GM19025 (cell line): Measurements from ENCODE around the gene KCNA1.
"Not testable (repeated sequence)": the region's sequence is repeated elsewhere in the genome, so short reads cannot be mapped to it uniquely, and the experiment has no call there.

Experiments
- ATAC-seq: cut with Tn5 transposase; IDR thresholded peaks from one replicate; pipeline ENCODE4 v1.9.1; 2021; ENCODE audit warnings: mild to moderate bottlenecking, low read depth, moderate library complexity; ENCODE audit not compliant: unreplicated experiment

Gene KCNA1

DNA sequence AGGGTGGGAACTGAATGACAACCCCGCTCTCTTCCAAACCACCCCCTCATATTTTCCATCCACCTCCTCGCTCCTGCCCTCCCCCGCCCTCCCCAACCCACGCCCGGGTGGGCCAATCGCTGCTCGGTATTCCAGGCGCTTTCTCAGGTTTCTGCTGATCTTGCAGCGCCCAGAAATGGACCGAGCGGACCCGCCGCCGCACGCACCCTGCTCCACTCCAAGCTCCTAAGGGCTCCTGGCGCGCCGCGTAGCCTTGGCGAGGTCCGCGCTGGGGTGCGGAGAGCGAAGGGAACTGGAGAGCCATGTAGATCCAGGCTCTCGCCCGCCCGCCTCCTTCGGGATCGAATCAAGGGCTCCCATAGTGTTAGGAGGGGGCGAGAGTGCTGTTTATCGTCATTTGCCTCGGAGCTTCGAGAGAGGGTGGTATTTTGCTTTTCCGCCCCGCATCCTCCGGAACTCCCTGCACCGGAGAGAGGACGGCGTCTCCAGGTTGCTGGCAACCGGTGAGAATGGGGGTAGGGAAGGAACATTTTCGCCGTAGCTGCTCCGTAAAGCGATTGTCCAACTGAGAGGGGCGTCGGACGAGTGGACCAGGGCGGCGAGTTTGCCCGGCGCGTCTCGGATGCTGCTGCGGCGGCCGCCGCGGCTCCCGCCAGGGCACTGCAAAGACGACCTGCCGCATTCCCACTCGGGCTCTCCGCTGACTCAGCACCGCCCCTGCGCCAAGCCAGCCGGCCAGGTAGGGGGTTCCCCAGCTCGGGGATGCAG, at the start of gene KCNA1:
TSS of gene KCNA1 (plus strand) at position 172 of the 768 bp plus-strand sequence. CDS start 1,474 bp downstream, outside the sequence.
- no peak for ATAC-seq

DNA sequence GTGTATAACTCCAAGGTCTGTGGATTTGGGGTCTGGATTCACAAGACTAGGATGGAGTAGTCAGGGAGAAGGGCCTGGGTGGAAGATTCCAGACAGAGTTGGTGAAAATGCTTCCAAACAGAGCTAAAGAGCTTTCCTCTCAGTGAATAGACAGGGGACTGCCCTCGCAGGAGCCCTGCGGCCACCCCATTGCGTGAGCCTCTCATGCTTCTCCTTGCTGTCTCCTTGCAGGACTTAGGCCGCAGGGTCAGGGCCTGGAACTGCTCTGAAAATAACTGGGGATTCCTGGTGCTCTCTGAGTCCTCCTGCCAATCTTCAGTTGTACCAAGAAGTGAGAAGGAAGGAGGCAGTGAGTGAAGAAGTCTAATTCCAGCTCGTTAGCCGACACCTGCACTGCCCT, 49.0 kb upstream of the KCNA1 start:
- ATAC-seq: no peak

DNA sequence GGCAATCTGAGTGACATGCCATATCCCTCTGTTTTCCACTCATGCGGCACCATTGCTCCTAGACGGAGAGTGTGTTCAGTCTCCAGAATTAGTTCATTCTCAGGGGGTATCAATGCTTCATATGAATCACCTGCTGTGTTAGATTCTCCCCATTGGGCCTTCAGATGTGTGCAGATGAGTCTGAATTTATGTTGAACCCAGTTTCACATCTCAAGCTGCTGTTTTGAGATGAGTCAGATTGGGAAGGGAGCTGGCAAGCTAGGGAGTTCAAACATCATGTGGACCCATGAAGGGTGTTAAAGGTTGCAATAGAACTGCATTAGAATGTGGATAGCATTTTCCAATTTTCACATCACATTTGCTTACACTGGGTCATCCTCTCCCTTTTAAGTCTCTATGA, 46.9 kb upstream of the KCNA1 start:
- ATAC-seq: no peak

DNA sequence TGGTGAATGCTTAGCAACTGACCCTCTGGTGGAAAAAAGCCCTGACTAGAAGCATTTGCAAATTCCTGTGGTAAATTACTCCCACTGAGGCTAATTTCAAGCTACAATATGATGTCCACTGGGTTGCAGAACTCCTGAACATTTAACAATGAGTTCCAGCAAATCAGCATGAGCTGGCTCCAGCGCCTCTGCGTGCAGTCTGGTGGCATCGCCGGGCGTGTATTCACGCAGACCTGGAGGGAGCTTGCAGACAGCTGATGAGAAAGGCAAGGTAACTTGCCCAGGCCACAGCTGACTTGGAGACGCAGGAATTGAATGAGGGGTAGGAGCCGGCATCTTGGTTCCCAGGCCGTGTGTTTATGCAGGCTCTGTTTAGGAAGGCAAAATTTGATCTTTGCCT, 45.1 kb upstream of the KCNA1 start:
- no peak for ATAC-seq

DNA sequence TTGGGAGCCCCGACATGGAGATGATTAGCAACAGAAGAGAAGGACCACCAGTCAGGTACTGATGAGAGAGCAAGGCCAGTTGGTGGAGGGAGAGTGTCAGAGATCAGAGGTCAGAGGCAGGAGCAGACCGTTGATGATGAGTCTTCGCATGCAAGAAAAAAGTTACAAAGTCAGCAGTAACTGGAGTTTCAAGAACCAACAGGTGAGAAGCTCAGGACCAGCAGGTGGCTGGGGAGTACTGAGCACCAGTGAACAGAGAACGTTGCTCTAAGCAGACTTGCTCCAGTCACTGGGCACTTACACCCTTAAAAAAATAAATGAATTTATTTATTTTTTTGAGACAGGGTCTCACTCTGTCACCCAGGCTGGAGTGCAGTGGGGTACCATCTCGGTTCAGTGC, 44.5 kb upstream of the KCNA1 start:
- ATAC-seq: no peak

DNA sequence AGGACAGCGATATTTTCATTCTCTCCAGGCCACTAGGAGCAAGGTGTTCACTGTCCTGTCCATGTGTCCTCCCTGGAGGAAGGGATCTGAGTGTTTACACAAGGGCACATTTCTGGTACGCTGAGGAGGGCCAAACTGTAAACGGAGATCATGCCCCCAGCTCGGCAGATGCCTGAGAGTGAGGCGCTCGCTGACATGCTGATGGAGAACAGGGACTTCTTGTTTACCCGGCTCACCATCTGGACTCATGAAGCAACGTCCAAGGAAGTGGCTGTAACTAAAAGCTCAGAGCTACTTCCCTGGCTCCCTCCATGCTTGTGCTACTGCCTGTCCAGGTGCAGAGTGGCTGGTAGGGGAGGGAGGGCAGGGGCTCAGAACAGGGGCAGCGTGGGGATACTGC, 43.4 kb upstream of the KCNA1 start:
- ATAC-seq: no peak

DNA sequence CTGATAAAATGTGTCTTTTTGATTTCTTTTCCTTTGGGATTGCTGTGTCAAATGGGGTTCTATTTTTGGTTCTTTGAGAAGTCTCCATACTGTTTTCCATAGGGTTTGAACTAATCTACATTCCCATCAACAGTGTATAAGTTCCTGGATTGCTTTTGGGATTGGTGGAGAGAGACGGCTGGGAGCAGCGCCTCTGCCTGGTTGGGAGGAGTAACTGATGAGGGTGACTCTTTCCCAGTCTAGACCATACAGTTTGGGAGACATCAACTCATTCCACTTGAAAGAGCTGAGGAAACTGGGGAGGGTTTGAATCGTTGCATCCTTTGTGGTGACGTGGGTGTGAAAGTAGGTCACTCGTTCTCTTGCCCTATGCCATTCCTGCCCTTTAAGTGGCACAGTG, 42.3 kb upstream of the KCNA1 start:
- no peak for ATAC-seq

DNA sequence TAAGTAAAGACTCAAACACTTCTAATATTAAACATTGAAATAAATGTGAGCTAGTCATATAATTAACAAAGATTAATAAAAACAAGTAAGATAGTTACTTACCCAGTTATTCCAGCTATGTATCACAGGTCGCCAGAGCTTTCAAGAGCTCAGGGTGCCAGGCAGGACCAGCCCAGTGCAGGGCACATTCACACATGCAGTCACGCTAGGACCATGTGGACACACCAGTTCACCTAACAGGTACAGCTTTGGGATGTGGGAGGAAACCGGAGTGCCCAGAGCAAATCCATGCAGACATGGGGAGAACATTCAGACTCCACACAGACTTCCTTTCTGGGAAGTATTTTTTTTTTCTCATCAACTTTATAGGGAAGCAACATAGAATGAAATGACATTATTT, 39.3 kb upstream of the KCNA1 start:
- no peak for ATAC-seq

DNA sequence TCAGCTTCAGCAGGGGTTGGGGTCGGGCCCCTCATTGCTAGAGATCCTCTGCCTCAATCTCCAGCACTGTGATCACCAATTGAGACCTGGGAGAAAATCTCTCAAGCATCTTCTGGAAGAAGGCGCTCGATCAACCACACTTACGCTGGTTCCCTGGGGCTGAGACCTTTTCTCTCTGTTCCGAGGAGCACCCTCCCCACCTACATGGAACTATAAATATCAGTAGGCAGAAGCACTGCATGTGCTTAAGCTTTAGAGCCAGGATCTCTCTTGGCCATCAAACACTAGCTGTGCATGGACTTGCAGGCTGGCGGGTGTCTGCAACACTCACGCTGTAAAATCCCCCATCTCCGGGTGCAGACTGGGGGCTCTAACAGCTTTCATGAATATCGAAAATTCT, 38.2 kb upstream of the KCNA1 start:
- ATAC-seq: no peak

DNA sequence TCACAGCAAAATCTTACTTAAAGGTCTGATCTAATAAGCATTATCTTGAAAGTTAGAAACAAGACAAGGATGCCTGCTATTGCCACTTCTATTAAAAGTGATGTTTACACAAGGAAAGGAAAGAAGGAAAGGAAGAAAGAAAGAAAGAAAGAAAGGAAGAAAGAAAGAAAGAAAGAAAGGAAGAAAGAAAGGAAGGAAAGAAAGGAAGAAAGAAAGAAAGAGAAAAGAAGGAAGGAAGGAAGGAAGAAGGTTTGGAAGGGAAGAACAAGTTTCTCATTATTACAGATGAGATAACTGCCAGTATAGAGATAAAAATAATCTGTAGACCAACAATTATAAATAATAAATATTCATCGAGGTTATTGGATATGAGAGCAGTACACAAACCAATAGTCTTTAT, 35.8 kb upstream of the KCNA1 start:
- ATAC-seq: no peak

DNA sequence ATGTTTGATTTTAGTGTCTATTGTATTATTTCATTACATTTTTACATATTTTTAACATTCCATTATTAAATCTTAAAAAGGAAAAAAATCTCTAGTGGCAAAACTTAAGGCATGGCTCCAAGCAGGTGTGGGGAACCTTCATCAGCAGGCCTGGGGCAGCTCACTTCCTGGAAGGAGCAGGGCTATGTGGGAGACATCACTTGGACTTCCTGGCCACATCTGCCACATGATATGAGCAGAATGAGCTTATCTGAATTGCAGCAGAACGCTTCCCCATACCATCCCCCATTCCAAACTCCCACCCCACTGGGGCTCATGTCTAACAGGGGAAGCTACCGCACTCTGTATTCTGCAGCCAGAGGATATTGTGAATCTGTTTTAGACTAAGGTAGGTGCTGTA, 35.0 kb upstream of the KCNA1 start:
- ATAC-seq: no peak

DNA sequence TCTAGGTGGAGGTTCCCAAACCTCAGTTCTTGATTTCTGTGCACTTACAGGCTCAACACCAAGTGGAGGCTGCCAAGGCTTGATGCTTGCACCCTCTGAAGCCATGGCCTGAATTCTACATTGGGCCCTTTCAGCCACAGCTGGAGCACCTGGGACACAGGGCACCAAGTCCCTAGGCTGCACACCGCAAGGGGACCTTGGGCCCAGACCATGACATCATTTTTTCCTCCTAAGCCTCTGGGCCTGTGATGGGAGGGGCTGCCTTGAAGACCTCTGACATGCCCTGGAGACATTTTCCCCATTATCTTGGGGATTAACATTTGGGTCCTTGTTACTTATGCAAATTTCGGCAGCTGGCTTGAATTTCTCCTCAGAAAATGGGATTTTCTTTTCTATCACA, 30.2 kb upstream of the KCNA1 start:
- ATAC-seq: not testable (repeated sequence)

DNA sequence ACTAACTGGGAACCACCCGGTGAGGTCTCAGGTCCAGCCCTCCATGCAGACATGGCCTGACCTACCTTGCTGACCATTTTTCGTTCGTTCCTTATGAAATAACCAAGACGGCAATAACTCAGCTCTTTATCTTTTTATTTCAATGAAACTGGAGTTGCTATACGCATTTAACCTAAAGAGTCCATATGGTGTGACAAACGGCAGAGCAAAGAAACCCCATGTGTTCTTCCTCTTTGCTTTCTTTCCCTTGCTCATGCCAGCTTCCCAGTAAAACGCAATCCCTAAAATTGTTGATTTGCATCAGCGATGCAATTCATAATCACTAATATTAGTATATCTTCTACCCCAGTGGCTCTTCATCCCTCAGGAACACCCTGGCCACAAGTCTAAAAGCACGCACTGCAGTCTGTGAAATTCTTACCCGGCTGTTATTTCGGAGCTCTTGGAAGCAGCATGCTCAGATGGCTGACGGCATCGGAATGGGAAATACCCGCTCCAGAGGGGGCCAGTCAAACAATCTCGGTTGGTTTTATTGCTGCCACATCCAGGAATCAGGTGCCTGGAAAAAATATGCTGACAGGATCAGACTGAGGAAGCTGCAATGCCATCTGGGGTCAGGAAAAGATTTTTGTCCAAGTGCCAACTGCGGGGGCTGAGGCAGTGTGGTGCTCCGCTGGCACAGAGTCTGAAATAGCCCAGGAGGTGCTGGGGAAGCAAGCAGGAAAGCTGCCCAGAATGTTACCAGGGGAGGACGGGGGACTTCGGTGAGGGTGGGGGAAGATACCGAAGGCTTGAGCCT, 28.2 kb upstream of the KCNA1 start:
- ATAC-seq: no peak

DNA sequence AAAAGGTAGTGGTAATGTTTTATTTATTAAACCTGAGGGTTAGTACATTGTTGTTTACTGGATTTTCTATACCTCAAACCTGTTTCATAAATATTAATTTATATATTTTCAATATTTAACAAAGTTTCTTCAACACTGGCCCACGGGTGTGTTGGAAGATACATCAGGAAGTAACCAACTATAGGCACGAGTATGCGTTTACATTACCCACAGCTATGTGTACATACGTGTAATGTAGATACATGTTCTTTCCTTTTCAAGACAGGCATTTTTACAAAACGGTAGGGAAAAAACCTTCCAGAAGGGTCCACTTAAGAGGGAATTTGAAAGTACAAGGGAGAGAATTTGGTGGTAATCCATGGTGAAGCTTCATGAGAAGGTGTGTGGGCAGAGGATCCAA, 17.8 kb upstream of the KCNA1 start:
- no peak for ATAC-seq

DNA sequence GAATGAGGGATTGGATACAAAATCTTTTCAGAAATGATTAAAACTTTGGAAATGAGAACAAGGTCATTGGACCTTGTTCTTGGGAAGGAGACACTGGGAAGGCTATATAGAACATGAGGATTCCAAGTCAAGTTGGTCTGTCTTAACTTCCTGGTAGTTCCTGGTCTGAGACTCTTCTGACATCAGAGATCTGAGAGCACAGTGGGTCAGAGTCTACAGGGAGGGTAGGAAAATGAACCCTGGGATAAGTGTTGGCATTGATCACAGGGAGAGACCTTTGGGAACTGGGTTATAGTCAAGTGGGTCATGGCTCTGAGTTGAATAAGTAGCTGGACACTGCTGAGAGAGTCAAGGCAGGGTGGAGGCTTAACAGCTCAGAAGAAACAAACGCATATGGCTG, 17.3 kb upstream of the KCNA1 start:
- ATAC-seq: no peak

DNA sequence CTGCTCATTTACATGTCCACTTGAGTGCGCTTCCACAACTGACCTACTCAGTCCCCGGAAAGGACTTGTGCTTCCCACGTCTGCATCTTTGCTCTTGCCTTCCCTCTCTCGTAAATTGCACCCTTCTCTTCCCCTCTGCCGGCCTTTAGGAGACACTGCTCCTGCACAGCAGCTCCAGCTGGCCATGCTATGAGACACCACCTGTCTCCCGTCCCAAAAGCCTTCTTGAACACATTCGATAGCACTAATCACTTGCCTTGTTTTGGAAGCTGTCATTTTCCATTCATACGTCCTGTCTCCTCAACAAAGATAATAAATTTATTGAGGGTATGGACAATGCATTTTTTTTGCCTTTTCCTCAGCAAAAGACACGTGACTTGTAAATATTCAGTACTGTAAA, 15.7 kb upstream of the KCNA1 start:
- ATAC-seq: no peak

DNA sequence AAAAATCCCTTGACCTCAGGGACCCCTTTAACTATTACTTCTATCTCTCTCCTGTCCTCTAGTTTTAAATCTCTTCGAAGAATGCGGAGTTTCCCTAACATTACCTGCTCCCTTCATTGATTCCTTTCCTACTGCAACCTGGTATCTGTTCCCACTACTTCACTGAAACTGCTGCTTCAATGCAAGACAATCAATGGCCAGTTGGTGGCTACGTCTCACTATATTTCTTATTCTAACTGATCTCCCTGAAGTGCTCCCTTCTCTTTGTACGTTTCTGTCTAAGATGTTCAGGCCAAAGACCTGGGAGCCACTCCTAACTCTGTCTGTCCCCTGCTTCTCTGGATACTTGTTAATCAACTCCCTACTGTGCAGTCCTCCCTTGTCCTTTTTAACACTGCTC, 10.3 kb upstream of the KCNA1 start:
- ATAC-seq: no peak

DNA sequence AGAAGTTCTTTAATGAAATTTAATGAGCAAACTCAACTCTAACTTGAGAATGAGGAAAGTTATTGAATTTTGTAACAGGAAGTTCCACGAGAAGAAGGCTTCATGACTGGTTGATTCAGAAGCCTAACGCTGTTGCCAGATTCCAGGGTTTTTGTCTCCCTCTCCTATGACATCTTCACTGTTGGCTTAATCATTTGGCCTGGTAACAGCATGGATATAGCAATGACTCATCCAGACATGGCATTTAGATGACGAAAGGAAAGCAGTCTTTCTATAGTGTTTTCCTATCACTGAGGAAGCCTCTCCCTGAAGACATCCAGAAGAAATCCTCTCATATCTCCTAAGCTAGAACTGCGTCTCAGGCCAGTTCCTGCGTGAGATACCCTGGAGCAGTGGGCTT, 9.4 kb upstream of the KCNA1 start:
- no peak for ATAC-seq

DNA sequence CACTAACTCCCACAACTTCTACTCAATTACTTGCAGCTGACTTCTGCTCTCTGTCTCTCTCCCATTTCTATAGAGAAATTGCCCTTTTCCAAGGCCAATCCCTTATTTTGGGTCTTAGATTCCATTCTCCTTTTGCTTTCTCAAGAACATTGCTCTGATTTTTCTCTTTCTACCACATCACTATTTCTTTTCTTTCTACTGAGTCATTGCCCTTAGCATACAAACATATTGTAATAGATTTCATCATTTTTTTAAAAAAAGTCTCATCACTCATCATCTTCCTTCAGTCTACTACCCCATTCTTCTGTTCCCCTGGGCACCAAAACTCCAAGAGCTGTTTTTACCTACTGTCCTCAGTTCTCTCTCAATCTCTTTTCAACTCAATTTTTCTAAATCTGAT, 4.4 kb upstream of the KCNA1 start:
- no peak for ATAC-seq

DNA sequence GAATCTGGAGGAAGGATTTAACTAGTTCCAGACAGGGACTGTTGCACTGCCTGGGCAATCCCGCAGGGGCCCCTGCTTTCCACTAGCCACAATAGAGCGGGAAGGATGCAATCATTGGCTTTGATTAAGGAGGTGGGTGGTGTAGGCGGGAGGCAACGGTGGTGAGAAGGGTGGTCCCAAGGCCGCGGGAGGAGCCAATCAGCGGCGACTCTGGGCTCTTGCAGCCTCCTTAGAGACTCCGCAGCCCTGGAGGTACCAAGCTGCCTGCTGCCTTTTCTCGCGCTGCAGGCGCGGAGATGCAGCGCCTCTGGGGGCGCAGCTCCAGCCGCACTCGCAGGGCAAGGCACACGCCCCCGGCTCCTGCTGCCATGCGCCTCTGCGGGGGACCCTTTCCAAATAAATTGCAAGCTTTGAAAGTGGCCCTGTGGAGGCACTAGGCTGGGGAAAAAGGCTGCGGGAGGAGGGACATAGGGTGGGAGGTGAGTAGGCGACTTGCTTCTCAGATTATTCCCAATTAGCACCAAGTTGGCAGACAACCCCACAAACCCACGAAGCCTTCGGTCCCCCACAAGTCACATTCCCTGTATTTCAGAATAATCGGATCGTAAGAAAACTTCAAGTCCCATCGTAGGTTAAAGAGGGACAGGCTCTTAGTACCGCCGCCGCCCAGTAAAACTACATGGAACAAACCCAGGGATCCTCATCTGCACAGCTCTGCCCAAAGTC, 858 bp upstream of the KCNA1 start:
- no peak for ATAC-seq

DNA sequence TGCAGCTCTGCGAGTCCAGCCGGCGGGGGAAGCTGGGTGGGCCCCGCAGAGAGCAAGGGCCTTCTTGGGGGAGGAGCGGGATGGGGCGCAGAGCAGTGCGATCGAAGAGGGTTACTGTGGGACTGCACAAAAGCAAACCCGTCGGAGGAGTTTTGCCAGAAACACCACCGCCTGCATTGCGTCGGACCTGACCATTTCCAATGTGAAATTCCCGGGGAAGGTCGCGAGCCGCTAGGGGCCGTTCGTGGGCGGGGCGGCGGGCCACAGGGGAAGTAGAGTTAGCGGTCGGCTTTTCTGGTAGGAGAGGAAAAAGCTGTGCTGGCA, 333 bp upstream of the KCNA1 start:
- ATAC-seq: no peak
